HL-60 (cell line): ENCODE results near the gene SPTSSA.

Experiments
- CTCF ChIP-seq: IDR thresholded peaks from one replicate; pipeline ENCODE4 v1.5.1; 2011; ENCODE audit warnings: low read length, control low read depth, inconsistent platforms; ENCODE audit not compliant: insufficient read depth
- GABPA ChIP-seq: IDR thresholded peaks from 2 replicates; pipeline ENCODE4 v1.6.1; 2012; ENCODE audit warnings: low read depth
- POLR2AphosphoS5 ChIP-seq: IDR thresholded peaks from 2 replicates; pipeline ENCODE4 v1.6.1; 2012; ENCODE audit warnings: low read depth
- REST ChIP-seq: IDR thresholded peaks from 2 replicates; pipeline ENCODE4 v1.6.1; 2012; ENCODE audit warnings: low read depth; ENCODE audit not compliant: insufficient replicate concordance

- TF ChIP-seq CTCF = no peak
- TF ChIP-seq REST = peak; percentile 90
- no peak for TF ChIP-seq POLR2AphosphoS5
- TF ChIP-seq GABPA = no peak
Measured at GRCh38 chr14:34398024-34398423, 64.0 kb downstream of the SPTSSA start.
